AG09319 (cell line): ENCODE data around the gene PPP1R15B.
A peak's percentile ranks its signal among the peaks of the same experiment; 100 is the strongest.

Experiments
- DNase-seq: peaks from one replicate; pipeline ENCODE4 v3.0.0-alpha.2; 2010; ENCODE audit warnings: low read depth; ENCODE audit errors: extremely low read depth
- CTCF ChIP-seq: IDR thresholded peaks from 2 replicates; pipeline ENCODE4 v1.5.1; 2011; ENCODE audit warnings: low read depth, mild to moderate bottlenecking, inconsistent platforms, low read length, moderate library complexity

Gene PPP1R15B

DNA sequence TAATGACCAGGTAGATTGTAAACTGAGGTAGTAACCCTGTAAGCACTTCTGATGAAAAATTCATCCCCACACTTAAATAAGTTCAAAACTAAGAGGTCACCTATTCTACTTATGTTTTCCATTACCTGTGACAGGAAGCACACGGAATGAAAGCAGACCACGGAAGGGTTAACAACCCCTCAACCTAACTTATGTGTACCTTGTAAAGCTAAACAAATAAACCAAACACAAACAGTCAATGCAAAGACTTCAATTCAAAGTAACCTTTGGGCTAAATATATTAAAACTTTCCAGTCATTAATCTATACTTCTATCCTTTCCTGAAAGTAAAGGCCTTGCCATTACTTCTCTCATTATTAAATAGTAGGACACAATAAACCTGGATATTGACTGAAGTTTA lies 7.0 kb downstream of the PPP1R15B start:
- no peak for TF ChIP-seq CTCF
- no peak for DNase-seq

- no peak for TF ChIP-seq CTCF
- no peak for DNase-seq
Observed at GRCh38 chr1:204402391-204402790, 9.2 kb downstream of the PPP1R15B start.

GRCh38 chr1:204401730-204402129 lies 9.9 kb downstream of the PPP1R15B start:
- no peak for TF ChIP-seq CTCF
- DNase-seq = no peak

DNA sequence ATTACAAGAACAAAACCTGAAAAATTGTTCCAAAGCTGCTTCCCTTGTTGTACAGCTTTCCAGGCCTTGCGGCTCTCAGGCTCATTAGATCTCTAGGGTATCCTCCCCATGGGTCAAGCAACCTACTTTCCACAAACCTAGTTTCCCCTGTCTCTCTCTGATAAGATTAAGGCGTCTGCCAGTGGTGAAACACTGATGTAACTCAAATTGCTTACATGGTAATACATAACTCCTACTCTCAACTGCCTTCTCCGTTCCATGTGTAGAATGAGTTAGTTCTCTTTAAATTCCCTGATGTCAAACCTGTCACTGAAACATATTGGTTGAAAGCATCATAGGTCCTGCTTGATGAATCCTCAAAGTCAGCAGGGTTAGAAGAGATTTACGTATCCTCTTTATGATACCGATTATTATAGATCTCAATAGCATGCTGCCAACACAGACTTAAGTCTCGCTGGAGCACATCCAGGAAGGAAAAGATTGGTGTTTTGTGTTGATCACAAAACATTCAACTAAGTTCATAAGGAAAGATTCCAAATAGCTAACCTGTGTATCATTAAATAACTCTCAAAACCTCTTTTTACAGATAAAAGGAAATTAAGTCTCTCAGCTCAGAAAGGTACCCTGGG lies 10.6 kb downstream of the PPP1R15B start:
- no peak for DNase-seq
- TF ChIP-seq CTCF = no peak

DNA sequence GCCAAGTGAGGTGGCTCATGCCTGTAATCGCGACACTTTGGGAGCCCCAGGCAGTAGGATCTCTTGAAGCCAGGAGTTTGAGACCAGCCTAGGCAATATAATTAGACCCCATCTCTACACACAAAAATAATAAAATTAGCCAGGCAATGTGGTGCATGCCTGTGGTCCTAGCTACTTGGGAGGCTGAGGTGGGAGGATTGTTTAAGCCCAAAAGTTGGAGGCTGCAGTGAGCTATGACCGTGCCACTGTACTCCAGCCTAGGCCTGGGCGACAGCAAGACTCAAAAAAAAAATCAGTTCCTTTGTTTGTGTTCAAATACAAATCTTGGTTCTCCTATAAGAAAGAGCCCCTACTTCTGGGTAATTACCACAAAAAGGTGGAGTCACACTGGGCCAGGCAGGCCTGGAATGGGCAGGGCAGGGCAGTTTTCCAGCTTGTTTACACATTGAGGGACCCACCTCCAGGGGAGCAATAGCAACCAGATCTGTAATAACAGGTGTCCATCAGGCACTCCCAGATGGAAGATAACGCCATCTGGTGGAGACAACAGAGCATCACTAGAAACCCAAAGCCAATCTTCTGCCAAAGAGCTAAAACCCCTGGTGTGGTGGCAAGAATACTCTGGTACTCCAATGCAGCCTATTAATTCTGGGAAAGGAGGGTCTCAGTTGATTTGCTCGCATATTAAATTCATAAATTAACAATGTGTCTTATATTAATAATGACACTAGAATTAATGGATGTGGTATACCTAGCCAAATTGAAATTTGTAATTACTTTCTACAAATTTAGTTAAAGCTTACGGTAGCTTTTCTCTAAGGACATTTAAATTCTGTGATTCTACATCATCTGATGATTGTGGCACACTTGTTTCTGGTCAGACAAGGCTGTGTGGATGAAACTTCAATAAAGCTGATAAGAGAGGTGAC lies 13.2 kb downstream of the PPP1R15B start:
- no peak for DNase-seq
- peak; percentile 80 for TF ChIP-seq CTCF

DNA sequence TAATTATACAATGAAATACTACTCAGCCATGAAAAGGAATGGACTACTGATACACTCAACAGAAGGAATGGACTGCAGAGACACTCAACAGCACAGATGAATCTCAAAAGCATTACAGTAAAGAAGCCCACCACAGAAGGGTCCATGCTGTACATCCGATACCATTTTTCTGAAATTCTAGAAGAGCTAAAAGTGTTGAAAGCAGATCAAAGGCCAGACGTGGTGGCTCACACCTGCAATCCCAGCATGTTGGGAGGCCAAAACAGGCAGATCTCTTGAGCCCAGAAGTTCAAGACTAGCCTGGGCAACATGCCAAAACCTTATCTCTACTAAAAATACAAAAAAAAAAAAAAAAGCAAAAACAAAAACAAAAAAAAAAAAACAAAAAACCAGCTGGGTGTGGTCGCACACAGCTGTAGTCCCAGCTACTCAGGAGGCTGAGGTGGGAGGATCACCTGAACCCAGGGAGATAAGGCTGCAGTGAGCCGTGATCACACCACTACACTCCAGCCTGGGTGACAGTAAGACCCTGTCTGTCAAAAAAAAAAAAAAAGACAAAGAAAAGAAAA lies 15.5 kb downstream of the PPP1R15B start:
- DNase-seq = no peak
- no peak for TF ChIP-seq CTCF

- DNase-seq = no peak
- TF ChIP-seq CTCF = no peak
Observed at GRCh38 chr1:204391629-204392028, 20.0 kb downstream of the PPP1R15B start.
